WI38 (cell line): Measurements from ENCODE around the gene PSME3.
A peak's percentile ranks its signal among the peaks of the same experiment; 100 is the strongest.

Source experiments
- H3K4me3 ChIP-seq: 2 replicates; pipeline ENCODE4 v1.5.1; 2011; ENCODE audit warnings: low read depth, mild to moderate bottlenecking, control low read depth, low read length
- CTCF ChIP-seq: IDR thresholded peaks from 2 replicates; pipeline ENCODE4 v1.5.1; 2012; ENCODE audit warnings: low read depth, mild to moderate bottlenecking, control low read depth, low read length

Gene PSME3

GRCh38 chr17:42819939-42820535 is 13.2 kb upstream of the PSME3 start:
- H3K4me3 ChIP-seq, result no peak overlapping the region
- peak; percentile 78 for TF ChIP-seq CTCF

- H3K4me3 ChIP-seq, result no peak overlapping the region
- TF ChIP-seq CTCF, result no peak
Measured at GRCh38 chr17:42821176-42821575, 12.0 kb upstream of the PSME3 start.

- no peak overlapping the region for H3K4me3 ChIP-seq
- no peak for TF ChIP-seq CTCF
Measured at GRCh38 chr17:42827472-42827871, 5.7 kb upstream of the PSME3 start.

- no peak for TF ChIP-seq CTCF
- no peak overlapping the region for H3K4me3 ChIP-seq
Measured at GRCh38 chr17:42830971-42831370, 2.2 kb upstream of the PSME3 start.

- TF ChIP-seq CTCF, result no peak
Measured at GRCh38 chr17:42832213-42832933, 824 bp upstream of the PSME3 start.

GRCh38 chr17:42833767-42834422 is 698 bp downstream of the PSME3 start:
- peak overlapping the region; percentile 99 for H3K4me3 ChIP-seq
- TF ChIP-seq CTCF, result no peak

More at GRCh38 chr17:42832213-42832933, 824 bp upstream of the PSME3 start:
- peak overlapping the region; percentile 99 for H3K4me3 ChIP-seq

GRCh38 chr17:42835732-42836131 is 2.5 kb downstream of the PSME3 start:
- no peak for TF ChIP-seq CTCF

More at GRCh38 chr17:42835732-42836131, 2.5 kb downstream of the PSME3 start:
- no peak overlapping the region for H3K4me3 ChIP-seq
